ENCODE measurements around the gene GSTM2. TPM values are rescaled to one million over a fixed set of nuclear protein-coding genes. Genes with fewer than 3 reads are reported as not detected.

GSTM2 gene
- total RNA-seq, 1 experiment from 2014 or later = 10.2 TPM

- H3K27me3 ChIP-seq (ENCODE audit: control insufficient read depth, insufficient read depth, low read length) = no peaks in the 10 kb centered on the region
- H3K27ac ChIP-seq (ENCODE audit: low read length) = no peak overlapping the region
- no peaks in the 10 kb centered on the region for H3K9me3 ChIP-seq (ENCODE audit: control insufficient read depth, insufficient read depth, low read depth, low read length)
- TF ChIP-seq TCF7L2 (IDR thresholded peaks at IDR 0.05; ENCODE audit: low read depth, low read length) = no peak
- TF ChIP-seq, protein P1, sequence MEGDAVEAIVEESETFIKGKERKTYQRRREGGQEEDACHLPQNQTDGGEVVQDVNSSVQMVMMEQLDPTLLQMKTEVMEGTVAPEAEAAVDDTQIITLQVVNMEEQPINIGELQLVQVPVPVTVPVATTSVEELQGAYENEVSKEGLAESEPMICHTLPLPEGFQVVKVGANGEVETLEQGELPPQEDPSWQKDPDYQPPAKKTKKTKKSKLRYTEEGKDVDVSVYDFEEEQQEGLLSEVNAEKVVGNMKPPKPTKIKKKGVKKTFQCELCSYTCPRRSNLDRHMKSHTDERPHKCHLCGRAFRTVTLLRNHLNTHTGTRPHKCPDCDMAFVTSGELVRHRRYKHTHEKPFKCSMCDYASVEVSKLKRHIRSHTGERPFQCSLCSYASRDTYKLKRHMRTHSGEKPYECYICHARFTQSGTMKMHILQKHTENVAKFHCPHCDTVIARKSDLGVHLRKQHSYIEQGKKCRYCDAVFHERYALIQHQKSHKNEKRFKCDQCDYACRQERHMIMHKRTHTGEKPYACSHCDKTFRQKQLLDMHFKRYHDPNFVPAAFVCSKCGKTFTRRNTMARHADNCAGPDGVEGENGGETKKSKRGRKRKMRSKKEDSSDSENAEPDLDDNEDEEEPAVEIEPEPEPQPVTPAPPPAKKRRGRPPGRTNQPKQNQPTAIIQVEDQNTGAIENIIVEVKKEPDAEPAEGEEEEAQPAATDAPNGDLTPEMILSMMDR (IDR thresholded peaks at IDR 0.05) = peak; percentile 40
- in situ Hi-C loops (cut with HindIII; ENCODE audit: low pct_unique_long_range_greater_than_20kb, low sequenced_read_pairs) = no loop called here
- H3K36me3 ChIP-seq (ENCODE audit: control insufficient read depth, insufficient read depth, low read length) = no peaks in the 10 kb centered on the region
- POLR2A ChIA-PET = no interaction called here
- peak; percentile 89 for ATAC-seq
- no peak for DNase-seq (ENCODE audit: low read depth, low spot score)
- intact Hi-C loops (cut with micrococcal nuclease; ENCODE audit: unreplicated experiment) = no loop called here
- H3K4me3 ChIP-seq (ENCODE audit: low read depth in 2 of 2, low read length in 2 of 2) = no peak overlapping the region
- no TSS peak for BruUV-seq (replicated peaks)
- CTCF ChIA-PET = interaction anchor here (1.4 kb wide), 1 partner anchor 56 kb away, joined by 6 read pairs; no protein-coding TSS in a partner anchor
- no peaks in the 10 kb centered on the region for H3K4me1 ChIP-seq (ENCODE audit: control insufficient read depth, insufficient read depth, low read length)
These were observed 50.6 kb downstream of the GSTM2 start for GRCh38 chr1:109718495-109718894.

DNA sequence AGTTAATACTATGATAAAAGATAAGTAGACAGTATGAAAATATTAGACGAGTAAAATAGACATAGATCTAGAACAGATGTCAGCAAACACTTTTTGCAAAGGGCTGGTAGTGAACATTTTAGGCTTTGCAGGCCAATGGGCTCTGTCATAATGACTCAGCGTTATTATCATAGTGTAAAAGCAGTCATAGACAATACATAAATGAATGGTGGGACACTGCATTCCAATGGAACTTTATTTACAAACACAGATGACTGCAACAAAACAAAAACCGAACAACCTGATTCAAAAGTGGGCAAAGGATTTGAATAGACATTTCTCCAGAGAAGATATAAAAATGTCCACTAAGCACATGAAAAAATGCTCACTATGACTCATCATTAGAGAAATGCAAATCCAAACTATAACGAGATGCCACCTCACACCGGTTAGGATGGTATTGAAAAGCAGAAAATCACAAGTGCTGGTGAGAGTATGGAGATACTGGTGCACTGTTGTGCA, 51.5 kb downstream of the GSTM2 start:
- no peaks in the 10 kb centered on the region for H3K36me3 ChIP-seq (ENCODE audit: control insufficient read depth, insufficient read depth, low read length)
- CTCF ChIA-PET = no interaction called here
- H3K4me1 ChIP-seq (ENCODE audit: control insufficient read depth, insufficient read depth, low read length) = no peaks in the 10 kb centered on the region
- BruUV-seq (replicated peaks) = no TSS peak
- H3K27me3 ChIP-seq (ENCODE audit: control insufficient read depth, insufficient read depth, low read length) = no peaks in the 10 kb centered on the region
- TF ChIP-seq SIN3A (IDR thresholded peaks at IDR 0.05; ENCODE audit: borderline replicate concordance, insufficient read depth, low read depth, low read length) (no peak), POLR2AphosphoS5 (IDR thresholded peaks at IDR 0.05; ENCODE audit: low read depth, low read length) (no peak), TCF7L2 (IDR thresholded peaks at IDR 0.05; ENCODE audit: low read depth, low read length) (no peak)
- TF ChIP-seq, protein P2, sequence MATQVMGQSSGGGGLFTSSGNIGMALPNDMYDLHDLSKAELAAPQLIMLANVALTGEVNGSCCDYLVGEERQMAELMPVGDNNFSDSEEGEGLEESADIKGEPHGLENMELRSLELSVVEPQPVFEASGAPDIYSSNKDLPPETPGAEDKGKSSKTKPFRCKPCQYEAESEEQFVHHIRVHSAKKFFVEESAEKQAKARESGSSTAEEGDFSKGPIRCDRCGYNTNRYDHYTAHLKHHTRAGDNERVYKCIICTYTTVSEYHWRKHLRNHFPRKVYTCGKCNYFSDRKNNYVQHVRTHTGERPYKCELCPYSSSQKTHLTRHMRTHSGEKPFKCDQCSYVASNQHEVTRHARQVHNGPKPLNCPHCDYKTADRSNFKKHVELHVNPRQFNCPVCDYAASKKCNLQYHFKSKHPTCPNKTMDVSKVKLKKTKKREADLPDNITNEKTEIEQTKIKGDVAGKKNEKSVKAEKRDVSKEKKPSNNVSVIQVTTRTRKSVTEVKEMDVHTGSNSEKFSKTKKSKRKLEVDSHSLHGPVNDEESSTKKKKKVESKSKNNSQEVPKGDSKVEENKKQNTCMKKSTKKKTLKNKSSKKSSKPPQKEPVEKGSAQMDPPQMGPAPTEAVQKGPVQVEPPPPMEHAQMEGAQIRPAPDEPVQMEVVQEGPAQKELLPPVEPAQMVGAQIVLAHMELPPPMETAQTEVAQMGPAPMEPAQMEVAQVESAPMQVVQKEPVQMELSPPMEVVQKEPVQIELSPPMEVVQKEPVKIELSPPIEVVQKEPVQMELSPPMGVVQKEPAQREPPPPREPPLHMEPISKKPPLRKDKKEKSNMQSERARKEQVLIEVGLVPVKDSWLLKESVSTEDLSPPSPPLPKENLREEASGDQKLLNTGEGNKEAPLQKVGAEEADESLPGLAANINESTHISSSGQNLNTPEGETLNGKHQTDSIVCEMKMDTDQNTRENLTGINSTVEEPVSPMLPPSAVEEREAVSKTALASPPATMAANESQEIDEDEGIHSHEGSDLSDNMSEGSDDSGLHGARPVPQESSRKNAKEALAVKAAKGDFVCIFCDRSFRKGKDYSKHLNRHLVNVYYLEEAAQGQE (IDR thresholded peaks at IDR 0.05; ENCODE audit: insufficient read depth in 1 of 2, low read depth in 2 of 2, low read length in 1 of 2) = no peak
- TF ChIP-seq, protein P1 (IDR thresholded peaks at IDR 0.05) = no peak
- in situ Hi-C loops (cut with HindIII; ENCODE audit: low pct_unique_long_range_greater_than_20kb, low sequenced_read_pairs) = no loop called here
- DNase-seq (ENCODE audit: low read depth, low spot score) = no peak
- ATAC-seq = no peak
- POLR2A ChIA-PET = no interaction called here
- no peak overlapping the region for H3K27ac ChIP-seq (ENCODE audit: low read length)
- no peak overlapping the region for H3K4me3 ChIP-seq (ENCODE audit: low read depth in 2 of 2, low read length in 2 of 2)
- intact Hi-C loops (cut with micrococcal nuclease; ENCODE audit: unreplicated experiment) = no loop called here
- H3K9me3 ChIP-seq (ENCODE audit: control insufficient read depth, insufficient read depth, low read depth, low read length) = no peaks in the 10 kb centered on the region

All from Panc1 (cell line).